RWPE2 (cell line): ENCODE data around the gene PDE4DIP.
"Not testable (repeated sequence)": the region's sequence is repeated elsewhere in the genome, so short reads cannot be mapped to it uniquely, and the experiment has no call there.

Experiments used
- ATAC-seq: fragments of 200-7000 bp; cut with Tn5 transposase; 3 replicates; pipeline ENCODE4 v1.9.1; 2021; ENCODE audit warnings: low read depth
- DNase-seq: peaks from one replicate; pipeline ENCODE4 v3.0.0-alpha.2; 2020; ENCODE audit warnings: low spot score
- H3K27ac ChIP-seq: fragments of 450-650 bp; 2 replicates; pipeline ENCODE4 v1.5.1; 2017; ENCODE audit warnings: mild to moderate bottlenecking; ENCODE audit not compliant: poor library complexity, severe bottlenecking
- H3K27me3 ChIP-seq: fragments of 250-450 bp; sonication (Bioruptor Pico); 2 replicates; pipeline ENCODE4 v1.5.1; 2021; ENCODE audit warnings: mild to moderate bottlenecking, moderate library complexity; ENCODE audit not compliant: insufficient read depth, poor library complexity, severe bottlenecking
- H3K36me3 ChIP-seq: fragments of 250-450 bp; sonication (Bioruptor Pico); 2 replicates; pipeline ENCODE4 v1.5.1; 2020; ENCODE audit warnings: low read depth, mild to moderate bottlenecking, moderate library complexity
- H3K4me1 ChIP-seq: fragments of 250-450 bp; sonication (Bioruptor Pico); 2 replicates; pipeline ENCODE4 v1.5.1; 2021; ENCODE audit warnings: mild to moderate bottlenecking, moderate library complexity; ENCODE audit not compliant: insufficient read depth, poor library complexity, severe bottlenecking
- H3K4me3 ChIP-seq: fragments of 250-450 bp; sonication (Bioruptor Pico); 2 replicates; pipeline ENCODE4 v1.5.1; 2021; ENCODE audit warnings: mild to moderate bottlenecking, moderate library complexity; ENCODE audit not compliant: severe bottlenecking
- H3K9me3 ChIP-seq: fragments of 250-450 bp; sonication (Bioruptor Pico); 2 replicates; pipeline ENCODE4 v1.5.1; 2021; ENCODE audit warnings: mild to moderate bottlenecking, moderate library complexity; ENCODE audit not compliant: severe bottlenecking

PDE4DIP gene

GRCh38 chr1:148991818-148992217, 147.6 kb downstream of the PDE4DIP start:
- not testable (repeated sequence) for H3K27me3 ChIP-seq, H3K4me3 ChIP-seq, H3K36me3 ChIP-seq, H3K27ac ChIP-seq, H3K4me1 ChIP-seq, H3K9me3 ChIP-seq, DNase-seq
- ATAC-seq: peak; percentile 4; the same call in 2 of the 3 replicates

DNA sequence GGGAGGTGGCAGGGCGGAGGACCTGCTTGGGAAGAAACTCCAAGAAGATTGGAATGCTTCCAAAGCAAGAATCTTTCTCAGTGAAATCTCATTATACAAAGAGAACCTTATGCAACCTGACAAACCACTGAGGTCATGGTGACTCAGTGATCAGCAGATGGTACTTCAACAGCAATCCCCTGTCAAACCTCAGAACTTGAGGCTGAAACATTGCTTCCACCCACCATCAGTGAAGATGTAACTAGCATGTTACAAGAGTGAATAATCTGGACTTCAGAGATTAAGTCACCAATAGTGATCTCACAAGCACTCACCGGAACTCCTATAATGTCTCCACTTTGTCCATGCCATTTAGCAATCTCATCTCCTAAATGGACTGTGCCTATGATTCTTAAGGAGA, 148.1 kb downstream of the PDE4DIP start:
- peak; percentile 94 for ATAC-seq
- not testable (repeated sequence) for H3K36me3 ChIP-seq, DNase-seq, H3K9me3 ChIP-seq, H3K4me1 ChIP-seq, H3K27ac ChIP-seq, H3K4me3 ChIP-seq, H3K27me3 ChIP-seq

- not testable (repeated sequence) for H3K27me3 ChIP-seq, H3K4me1 ChIP-seq, H3K36me3 ChIP-seq, ATAC-seq, H3K4me3 ChIP-seq, H3K9me3 ChIP-seq, DNase-seq, H3K27ac ChIP-seq
Observed at GRCh38 chr1:148996449-148997224, 152.4 kb downstream of the PDE4DIP start.

DNA sequence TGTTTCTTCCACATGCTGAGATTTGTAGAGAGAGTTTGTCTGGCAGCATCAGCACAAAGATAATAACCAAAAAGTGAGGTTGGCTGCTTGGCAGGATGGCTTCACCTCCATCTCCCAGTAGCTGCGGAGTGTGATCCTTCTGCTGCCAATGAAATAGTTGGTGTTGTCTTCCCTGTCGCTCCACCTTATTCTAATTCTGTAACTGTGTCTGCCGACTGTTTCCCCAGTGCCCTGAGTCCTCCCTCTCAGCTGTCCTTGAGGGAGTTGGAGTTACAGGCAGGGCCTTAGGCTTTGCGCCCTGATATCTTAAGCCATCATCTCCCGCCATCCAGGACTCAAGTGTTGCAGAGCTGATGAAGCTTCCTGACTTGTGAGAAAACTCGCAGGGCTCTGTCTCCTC, 153.2 kb downstream of the PDE4DIP start:
- H3K27me3 ChIP-seq, H3K36me3 ChIP-seq, H3K4me1 ChIP-seq, H3K9me3 ChIP-seq, H3K27ac ChIP-seq, ATAC-seq, DNase-seq, H3K4me3 ChIP-seq: not testable (repeated sequence)

DNA sequence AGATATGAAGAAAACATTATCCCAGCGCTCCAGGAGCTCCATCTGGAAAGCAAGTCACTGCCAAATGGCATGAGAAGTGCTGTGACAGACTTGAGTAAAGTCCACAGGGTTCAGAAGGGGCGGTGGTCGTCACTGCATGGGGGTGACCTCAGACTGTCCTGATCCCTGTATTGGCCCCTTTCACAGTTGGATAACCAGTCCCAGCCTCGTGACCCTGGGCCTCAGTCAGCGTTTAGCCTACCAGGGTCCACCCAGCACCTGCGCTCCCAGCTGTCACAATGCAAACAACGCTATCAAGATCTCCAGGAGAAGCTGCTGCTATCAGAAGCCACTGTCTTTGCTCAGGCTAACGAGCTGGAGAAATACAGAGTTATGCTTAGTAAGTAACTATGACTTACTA, 158.4 kb downstream of the PDE4DIP start:
- H3K4me3 ChIP-seq, H3K9me3 ChIP-seq, ATAC-seq, H3K27me3 ChIP-seq, H3K4me1 ChIP-seq, DNase-seq, H3K27ac ChIP-seq, H3K36me3 ChIP-seq: not testable (repeated sequence)

DNA sequence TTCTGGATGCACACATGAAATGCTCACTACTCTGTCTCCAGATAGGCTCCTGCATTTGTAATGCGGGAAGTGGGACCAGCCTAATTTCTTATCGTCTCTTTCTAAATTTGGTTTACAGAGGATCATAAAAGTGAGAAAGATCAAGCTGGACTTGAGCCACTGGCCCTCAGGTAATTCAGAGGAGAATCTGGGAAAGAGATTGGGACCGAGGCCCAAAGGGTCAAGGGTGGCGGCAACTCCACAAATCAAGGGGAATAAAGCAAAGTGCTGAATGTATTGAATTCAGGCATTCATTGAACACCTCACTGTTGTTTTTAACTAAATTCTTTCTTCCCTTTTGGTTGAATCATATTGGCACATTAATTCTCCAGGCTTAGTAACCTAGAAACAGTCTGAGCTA, 164.1 kb downstream of the PDE4DIP start:
- DNase-seq, H3K27ac ChIP-seq, H3K36me3 ChIP-seq, ATAC-seq, H3K27me3 ChIP-seq, H3K4me3 ChIP-seq, H3K4me1 ChIP-seq, H3K9me3 ChIP-seq: not testable (repeated sequence)

DNA sequence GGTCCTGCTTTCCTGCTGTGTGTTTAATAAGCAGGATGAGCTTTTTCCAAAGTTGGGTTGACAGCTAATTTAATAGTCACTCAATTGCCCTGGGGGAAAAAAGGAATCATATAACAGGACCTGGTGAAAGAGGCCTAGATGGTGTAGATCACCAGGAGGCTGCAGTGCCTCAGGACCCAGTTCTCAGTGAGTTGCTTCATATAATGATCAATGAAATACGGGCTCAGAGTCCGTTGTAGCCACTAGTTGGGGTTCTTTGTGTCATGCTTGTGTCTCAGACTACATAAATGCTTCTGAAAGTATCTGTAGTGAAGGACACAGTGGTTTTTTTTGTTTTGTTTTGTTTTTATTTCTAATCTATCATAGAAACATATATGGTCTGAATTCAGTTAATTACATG, 164.5 kb downstream of the PDE4DIP start:
- not testable (repeated sequence) for H3K27ac ChIP-seq, H3K27me3 ChIP-seq, DNase-seq, H3K9me3 ChIP-seq, H3K4me1 ChIP-seq, H3K4me3 ChIP-seq, ATAC-seq, H3K36me3 ChIP-seq

DNA sequence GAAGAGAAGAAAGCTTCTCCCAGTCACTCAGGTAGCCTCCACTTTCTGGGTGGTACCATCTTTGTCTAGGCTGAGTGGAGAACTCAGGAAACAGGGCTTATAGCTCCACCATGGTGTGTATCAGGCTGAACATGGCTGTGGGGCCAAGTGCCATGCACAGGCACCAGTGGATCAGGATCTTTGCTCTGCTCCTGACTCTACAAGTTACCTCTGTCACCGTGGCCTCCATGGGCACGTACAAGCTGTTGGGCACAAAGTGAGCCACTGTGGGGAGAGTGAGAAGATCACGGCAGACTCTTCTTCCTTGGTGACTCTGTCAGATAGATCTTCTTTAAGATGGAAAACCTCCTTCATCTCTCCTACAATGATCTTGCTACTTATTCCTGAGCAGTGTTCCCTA, 165.5 kb downstream of the PDE4DIP start:
- not testable (repeated sequence) for DNase-seq, ATAC-seq, H3K27me3 ChIP-seq, H3K4me1 ChIP-seq, H3K36me3 ChIP-seq, H3K9me3 ChIP-seq, H3K27ac ChIP-seq, H3K4me3 ChIP-seq

DNA sequence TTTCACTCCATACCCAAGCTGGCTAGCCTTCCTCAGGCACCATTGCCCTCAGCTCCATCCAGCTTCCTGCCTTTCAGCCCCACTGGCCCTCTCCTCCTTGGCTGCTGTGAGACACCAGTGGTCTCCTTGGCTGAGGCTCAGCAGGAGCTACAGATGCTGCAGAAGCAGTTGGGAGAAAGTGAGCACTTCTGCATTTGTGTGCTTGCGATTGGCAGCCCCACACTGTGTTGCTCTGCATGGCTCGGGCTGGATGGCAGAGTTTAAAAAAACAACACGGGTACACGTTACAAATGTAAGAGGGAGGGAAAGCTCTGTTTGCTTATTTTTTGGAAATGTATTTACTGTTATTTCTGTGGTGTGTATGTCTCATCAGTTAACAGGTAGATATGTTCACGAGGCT, 168.4 kb downstream of the PDE4DIP start:
- not testable (repeated sequence) for H3K4me1 ChIP-seq, H3K4me3 ChIP-seq, H3K36me3 ChIP-seq, H3K27ac ChIP-seq, ATAC-seq, H3K27me3 ChIP-seq, H3K9me3 ChIP-seq, DNase-seq

- not testable (repeated sequence) for H3K36me3 ChIP-seq, H3K9me3 ChIP-seq, H3K27ac ChIP-seq, H3K27me3 ChIP-seq, ATAC-seq, H3K4me3 ChIP-seq, H3K4me1 ChIP-seq, DNase-seq
Observed at GRCh38 chr1:149013513-149013912, 169.3 kb downstream of the PDE4DIP start.

DNA sequence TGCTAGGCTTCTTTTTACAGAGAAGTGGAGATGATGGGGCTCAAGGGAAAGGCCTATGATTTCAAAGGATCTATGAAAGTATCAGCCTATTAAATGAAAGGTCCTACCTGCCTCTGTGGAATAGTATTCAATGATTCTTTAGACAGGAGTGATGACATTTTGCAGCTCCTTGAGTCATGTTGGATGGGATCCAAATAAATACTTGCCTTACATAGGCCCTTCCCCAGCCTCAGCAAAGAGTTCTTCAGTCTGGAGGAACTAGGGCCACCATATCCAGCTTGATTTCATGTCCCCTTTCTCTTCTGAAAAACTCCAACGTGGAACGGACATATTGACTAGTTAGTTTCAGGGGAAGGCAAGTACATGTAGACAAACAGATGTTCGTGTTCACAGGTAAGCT, 171.3 kb downstream of the PDE4DIP start:
- DNase-seq, H3K4me3 ChIP-seq, H3K4me1 ChIP-seq, H3K36me3 ChIP-seq, H3K9me3 ChIP-seq, H3K27ac ChIP-seq, H3K27me3 ChIP-seq: not testable (repeated sequence)
- ATAC-seq: peak; percentile 71

DNA sequence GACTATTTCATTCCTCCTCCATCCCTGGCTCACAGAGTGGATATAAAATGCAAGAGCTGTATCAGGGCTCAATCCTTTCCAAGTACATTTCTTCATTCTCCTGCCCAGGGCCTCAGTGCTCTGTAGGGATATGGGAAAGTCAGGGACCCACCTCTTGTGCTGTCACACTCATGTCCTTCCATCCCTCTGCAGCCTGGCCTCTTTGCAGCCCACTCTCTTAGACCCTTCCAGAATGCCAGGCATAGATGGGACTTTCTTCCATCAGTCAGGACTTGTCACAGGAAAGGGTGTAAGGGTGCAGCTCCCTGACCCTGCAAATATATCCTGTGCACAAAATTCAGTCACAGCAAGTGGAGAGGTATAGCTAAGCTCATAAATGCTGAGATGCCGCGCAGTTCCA, 172.4 kb downstream of the PDE4DIP start:
- not testable (repeated sequence) for H3K27ac ChIP-seq, H3K4me1 ChIP-seq, H3K4me3 ChIP-seq, H3K9me3 ChIP-seq, ATAC-seq, H3K36me3 ChIP-seq, DNase-seq, H3K27me3 ChIP-seq
